ENCODE measurements around the gene KRTAP10-3.
"Not testable (repeated sequence)": the region's sequence is repeated elsewhere in the genome, so short reads cannot be mapped to it uniquely, and the experiment has no call there.

- TF ChIP-seq, protein P1, sequence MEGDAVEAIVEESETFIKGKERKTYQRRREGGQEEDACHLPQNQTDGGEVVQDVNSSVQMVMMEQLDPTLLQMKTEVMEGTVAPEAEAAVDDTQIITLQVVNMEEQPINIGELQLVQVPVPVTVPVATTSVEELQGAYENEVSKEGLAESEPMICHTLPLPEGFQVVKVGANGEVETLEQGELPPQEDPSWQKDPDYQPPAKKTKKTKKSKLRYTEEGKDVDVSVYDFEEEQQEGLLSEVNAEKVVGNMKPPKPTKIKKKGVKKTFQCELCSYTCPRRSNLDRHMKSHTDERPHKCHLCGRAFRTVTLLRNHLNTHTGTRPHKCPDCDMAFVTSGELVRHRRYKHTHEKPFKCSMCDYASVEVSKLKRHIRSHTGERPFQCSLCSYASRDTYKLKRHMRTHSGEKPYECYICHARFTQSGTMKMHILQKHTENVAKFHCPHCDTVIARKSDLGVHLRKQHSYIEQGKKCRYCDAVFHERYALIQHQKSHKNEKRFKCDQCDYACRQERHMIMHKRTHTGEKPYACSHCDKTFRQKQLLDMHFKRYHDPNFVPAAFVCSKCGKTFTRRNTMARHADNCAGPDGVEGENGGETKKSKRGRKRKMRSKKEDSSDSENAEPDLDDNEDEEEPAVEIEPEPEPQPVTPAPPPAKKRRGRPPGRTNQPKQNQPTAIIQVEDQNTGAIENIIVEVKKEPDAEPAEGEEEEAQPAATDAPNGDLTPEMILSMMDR (IDR thresholded peaks at IDR 0.05), result not testable (repeated sequence)
- TF ChIP-seq NFIC (IDR thresholded peaks at IDR 0.05; ENCODE audit: borderline replicate concordance); PBX3 (IDR thresholded peaks at IDR 0.05): not testable (repeated sequence)
Measured at GRCh38 chr21:44558329-44558675, 293 bp downstream of the KRTAP10-3 start.

All from SK-N-SH (cell line).